HG03045 (cell line): ENCODE data around the gene PVALEF.
"Not testable (repeated sequence)": the region's sequence is repeated elsewhere in the genome, so short reads cannot be mapped to it uniquely, and the experiment has no call there.

Experiments used
- ATAC-seq: cut with Tn5 transposase; IDR thresholded peaks from one replicate; pipeline ENCODE4 v1.9.1; 2021; ENCODE audit warnings: mild to moderate bottlenecking, moderate library complexity; ENCODE audit not compliant: unreplicated experiment

PVALEF gene

DNA sequence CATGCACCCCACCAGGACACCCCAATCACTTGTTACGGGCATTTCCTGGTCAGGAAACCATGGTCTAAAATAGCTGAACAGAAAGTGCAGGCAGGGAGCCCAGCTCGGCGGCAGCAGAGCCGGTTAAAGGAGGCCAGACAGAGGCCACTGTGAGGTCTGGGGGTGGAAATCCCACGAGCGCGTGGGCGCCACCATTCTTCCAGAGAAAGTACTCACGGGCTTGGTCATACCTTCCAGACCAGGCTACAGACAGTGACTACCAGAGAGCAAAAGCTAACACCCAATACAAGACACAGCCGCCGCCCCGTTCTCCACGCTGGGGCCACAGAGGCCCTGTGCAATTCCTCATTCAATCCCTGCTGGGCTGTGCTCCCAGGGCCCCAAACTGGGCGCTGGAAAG lies 45.6 kb downstream of the PVALEF start:
- no peak for ATAC-seq

GRCh38 chr17:81212365-81212764 lies 47.1 kb downstream of the PVALEF start:
- ATAC-seq: no peak

DNA sequence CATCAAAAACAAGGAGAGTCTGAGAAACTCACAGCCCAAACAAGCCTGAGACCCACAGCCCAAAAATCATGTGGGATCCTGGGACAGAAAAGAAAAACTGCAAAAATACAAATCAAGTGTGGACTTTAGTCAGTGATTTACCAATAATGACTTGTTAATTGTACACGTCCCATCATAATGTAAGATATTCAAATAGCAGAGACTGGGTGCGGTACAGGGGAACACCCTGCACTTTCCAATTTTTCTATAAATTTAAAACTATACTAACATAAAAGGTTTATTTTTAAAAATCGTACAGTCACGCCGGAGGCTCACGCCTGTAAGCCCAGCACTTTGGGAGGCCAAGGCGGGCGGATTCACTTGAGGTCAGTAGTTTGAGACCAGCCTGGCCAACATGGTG lies 48.7 kb downstream of the PVALEF start:
- no peak for ATAC-seq

DNA sequence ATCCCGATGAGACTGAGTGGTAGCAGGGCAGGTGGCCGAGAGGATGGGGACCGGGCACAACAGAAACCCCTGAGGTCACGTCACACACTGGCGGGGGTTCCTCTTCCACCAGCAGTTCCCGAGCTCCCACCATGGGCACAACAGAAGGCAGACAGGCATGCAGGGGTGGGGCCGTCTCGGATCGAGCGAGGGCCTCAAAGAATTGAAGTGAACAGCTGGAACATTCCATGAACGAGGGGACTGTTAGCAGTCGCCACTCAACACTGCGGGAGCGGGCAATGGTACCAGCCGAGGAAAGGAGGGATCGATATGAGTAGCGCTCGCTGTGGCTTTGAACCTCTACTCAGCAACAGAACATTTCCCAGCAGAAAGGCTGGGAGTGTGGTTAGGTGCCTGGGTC lies 52.2 kb downstream of the PVALEF start:
- ATAC-seq: no peak

- ATAC-seq: no peak
Observed at GRCh38 chr17:81218459-81218858, 53.2 kb downstream of the PVALEF start.

GRCh38 chr17:81218991-81219390 lies 53.7 kb downstream of the PVALEF start:
- ATAC-seq: no peak

GRCh38 chr17:81219476-81220180 lies 54.3 kb downstream of the PVALEF start:
- no peak for ATAC-seq

GRCh38 chr17:81221371-81221841 lies 56.1 kb downstream of the PVALEF start:
- no peak for ATAC-seq

DNA sequence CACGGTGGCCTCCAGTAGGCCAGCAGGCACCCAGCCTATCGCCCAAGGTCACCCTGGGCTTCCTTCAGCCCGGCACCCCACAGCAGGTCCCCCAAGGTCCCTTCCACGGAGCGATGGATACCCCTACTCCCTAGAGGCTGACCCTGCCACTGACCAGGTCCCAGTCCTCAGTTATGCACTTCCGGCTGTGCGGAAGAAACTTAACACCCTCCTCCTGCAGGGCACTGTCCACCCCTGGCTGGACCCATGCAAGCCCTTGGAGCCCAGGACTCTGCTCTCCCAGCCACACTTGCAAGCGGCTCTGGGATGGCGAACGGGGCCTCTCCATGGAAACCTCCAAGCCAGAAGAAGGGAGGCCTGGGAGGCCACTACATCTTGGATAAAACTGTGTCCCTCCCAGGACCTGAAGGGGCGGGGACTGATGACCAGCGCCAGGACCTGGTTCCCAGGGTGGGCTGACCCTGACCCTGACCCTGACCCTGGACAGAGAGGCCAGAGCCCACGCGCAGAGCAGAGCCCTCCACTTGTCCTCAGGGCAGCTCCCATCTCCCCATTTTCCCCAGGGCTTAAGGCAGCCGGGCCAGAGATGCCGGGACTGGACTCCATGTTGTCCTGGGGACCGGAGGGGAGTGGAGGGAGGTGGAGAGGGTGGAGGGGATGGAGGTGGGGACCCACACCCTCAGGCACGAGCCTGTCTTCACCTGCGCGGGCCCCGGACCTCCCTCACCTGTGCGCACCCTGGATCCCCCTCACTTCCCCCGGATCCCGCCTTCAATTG lies 56.7 kb downstream of the PVALEF start:
- ATAC-seq: no peak

GRCh38 chr17:81222620-81222905 lies 57.3 kb downstream of the PVALEF start:
- ATAC-seq: no peak

DNA sequence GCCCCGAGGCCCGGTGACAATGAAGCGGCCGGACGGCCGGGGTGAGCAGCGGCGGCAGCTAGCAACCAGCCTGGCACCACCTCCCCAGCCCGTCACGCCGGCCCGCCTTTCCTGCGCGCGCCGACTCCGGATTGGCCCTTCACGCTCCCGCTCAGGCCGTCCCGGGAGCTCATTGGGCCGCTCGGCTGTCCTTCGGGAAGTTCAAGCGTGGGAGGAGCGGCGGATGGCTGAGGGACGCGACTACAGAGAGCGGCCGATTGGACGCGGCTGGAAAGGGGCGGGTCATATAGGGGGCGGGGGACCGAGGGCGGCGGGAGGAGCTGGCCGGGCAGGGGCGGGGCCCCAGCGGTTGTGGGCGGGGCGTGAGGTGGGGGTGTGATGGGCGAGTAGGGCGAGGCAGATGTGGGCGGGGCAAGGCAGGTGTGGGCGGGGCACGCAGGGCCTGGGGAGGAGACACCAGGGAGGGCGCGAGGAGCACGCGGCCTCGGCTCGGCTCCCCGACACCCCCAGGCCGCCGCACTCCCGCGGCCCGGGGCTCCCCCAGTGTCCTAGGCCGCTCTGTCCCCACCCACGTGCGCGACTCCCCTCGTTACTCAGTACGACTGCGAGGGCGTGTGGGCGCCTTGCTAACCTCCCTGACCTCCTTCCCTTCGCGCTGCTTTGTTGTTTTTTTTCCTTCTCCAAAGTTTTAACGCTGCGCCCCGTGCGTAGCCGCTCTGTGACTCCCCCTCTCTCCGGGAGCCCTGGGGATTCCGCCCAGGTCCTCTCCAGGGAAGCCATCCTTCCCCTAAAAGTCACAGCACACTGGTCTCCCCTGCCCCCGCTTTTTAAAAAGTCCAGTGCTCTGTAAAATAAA lies 57.8 kb downstream of the PVALEF start, which contains the start of gene CEP131:
Gene CEP131 (minus strand): TSS at position 60 of the 856 bp plus-strand sequence. CDS start 2,909 bp downstream, outside the sequence.
- peak; percentile 88 for ATAC-seq

GRCh38 chr17:81223762-81224130 lies 58.4 kb downstream of the PVALEF start:
- no peak for ATAC-seq

- not testable (repeated sequence) for ATAC-seq
Observed at GRCh38 chr17:81227630-81228029, 62.3 kb downstream of the PVALEF start.

DNA sequence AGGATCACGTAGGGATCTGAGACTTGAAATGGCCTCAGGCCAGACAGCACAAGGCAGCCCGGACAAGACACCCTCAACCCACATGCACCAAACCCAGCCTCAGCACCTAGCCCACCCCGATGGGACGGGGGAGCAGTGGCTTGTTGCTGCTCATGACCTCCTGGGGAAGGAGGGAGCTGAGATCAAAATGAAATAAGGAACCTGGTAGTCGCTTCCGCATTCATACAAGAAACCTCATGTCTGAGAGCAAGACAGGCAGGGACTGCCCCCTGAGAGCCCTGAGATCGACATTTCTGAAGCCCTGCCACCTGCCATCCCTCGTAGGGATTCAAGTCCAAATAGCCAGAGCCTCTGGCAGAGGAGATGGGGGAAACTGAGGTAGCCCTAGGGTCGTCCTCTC lies 63.1 kb downstream of the PVALEF start:
- ATAC-seq: no peak

DNA sequence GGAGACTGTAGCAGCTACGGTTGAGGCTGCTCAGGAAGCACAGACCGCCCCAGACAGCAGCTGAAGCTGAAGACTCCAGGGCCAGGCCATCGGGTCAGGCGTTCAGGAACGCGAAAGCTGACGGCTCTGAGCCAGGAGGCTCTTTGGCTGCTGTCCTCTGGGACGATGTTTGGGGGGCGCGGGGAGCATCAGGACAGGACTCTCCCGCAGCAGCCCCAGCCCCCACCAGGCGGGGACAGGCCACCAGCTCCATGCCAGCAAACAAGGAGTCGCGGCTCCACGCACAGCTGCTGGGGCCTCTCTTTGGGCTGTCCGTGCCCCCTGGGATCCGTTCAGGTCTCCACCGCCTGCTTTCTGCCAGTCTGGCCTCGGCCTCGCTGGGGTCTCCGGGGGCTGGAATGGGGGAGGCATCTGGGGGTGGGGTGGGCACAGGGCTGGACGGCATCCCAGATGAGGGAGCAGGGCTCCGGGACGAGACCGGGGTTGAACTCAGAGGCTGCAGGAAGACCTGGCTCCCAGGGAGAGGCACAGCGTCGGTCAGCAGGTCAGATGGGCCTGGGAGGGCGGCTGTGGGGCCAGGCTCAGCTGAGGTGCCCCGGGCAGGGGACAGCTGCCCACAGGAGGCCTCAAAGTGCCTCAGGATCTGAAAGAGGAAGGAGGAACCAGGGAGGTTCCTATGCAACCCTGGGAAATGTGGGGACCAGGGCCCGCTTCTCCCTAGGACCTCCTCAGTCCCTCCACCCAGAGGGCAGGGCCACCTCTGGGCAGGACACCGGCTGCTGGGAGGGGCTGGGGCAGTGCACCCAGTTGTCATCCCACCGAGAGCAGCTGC lies 63.7 kb downstream of the PVALEF start:
- no peak for ATAC-seq

DNA sequence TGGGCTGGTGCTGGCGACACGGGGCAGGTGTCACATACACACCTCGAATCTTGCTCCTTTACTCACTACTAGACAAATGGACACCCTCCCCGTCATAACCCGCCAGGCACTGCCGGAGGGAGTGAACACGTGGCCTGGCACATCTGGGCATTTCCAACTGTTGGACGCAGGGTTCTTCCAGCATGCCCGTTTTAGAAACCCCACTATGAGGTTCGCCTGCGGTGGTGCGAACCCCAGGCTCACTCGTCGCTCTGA lies 64.3 kb downstream of the PVALEF start:
- ATAC-seq: no peak

- ATAC-seq: no peak
Observed at GRCh38 chr17:81230043-81230820, 64.9 kb downstream of the PVALEF start.

GRCh38 chr17:81231121-81231645 lies 65.9 kb downstream of the PVALEF start:
- ATAC-seq: no peak

DNA sequence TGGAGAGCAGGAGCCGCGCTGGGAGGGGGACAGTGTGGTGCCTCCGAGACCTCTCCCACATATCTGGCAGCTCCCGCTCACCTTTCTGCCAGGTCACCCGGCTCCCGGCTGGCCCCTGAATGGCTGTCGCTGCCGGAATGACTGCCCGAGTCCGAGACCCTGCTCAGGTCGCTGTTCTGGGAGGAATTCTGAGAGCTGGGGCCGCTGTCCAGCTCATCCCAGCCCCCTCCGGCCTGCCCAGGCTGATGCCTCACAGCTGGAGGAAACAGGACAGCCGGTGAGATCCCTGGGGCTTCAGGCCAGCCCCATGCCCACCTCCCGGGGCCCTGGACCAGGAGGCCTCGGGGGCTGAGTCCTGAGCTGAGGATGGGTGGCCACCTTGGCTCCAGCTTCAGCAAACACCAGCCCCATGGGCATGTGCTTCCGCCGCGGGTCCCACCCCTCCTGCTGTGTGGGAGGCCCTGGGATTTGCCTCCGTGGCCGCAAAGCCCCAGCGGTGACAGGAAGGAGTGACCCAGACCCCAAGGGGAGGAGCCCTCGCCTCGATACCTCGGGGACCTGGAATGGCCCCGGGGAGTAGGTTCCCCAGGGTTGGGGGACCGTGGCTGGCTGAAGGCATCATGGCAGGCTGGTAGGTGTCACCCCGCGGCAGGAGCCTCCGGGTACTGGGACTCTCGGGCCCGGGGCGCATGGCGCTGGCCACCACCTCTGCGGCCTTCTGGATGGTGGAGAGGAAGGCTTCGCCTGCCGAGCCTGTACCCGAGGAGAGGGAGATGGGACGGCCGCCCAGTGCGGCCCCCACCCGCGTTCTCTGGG lies 66.7 kb downstream of the PVALEF start:
- no peak for ATAC-seq
